ENCODE data around the gene WDFY3. TPM values are rescaled to one million over a fixed set of nuclear protein-coding genes. Genes with fewer than 3 reads are reported as not detected.

WDFY3 gene
- total RNA-seq, 1 experiment from 2014 or later, result 42.7 TPM

GRCh38 chr4:84691800-84692199, 274.7 kb downstream of the WDFY3 start:
- Mint-ChIP-seq H3K9me3 (ENCODE audit: unreplicated experiment) (no peaks in the 10 kb centered on the region), H3K27me3 (ENCODE audit: insufficient read depth, unreplicated experiment) (no peaks in the 10 kb centered on the region), H3K36me3 (ENCODE audit: insufficient read depth, unreplicated experiment) (peaks cover 6% of the 10 kb centered on the region), H3K4me1 (ENCODE audit: low read depth, unreplicated experiment) (no peaks in the 10 kb centered on the region), H3K27ac (ENCODE audit: unreplicated experiment) (no peak overlapping the region), H3K4me3 (ENCODE audit: unreplicated experiment) (no peak overlapping the region)
- no peak for TF ChIP-seq CTCF (IDR thresholded peaks at IDR 0.05; ENCODE audit: insufficient read depth in 1 of 2, low read depth in 1 of 2, low read length in 1 of 2, severe bottlenecking in 1 of 2, unreplicated experiment in 1 of 2)
- intact Hi-C loops (cut with micrococcal nuclease; ENCODE audit: unreplicated experiment), result no loop called here
- H3K4me1 ChIP-seq, result no peaks in the 10 kb centered on the region
- no peak overlapping the region for H3K4me3 ChIP-seq (ENCODE audit: low read depth, low read length)
- DNase-seq, result no peak
- H3K27me3 ChIP-seq (replicated peaks; ENCODE audit: control insufficient read depth, insufficient read depth, low read length), result no peaks in the 10 kb centered on the region
- H3K9me3 ChIP-seq, result no peaks in the 10 kb centered on the region
- ChIA-PET CTCF (no interaction called here), POLR2A (no interaction called here)
- BruUV-seq (replicated peaks), result no TSS peak
- H3K36me3 ChIP-seq (ENCODE audit: control insufficient read depth, insufficient read depth, low read length), result no peaks in the 10 kb centered on the region

DNA sequence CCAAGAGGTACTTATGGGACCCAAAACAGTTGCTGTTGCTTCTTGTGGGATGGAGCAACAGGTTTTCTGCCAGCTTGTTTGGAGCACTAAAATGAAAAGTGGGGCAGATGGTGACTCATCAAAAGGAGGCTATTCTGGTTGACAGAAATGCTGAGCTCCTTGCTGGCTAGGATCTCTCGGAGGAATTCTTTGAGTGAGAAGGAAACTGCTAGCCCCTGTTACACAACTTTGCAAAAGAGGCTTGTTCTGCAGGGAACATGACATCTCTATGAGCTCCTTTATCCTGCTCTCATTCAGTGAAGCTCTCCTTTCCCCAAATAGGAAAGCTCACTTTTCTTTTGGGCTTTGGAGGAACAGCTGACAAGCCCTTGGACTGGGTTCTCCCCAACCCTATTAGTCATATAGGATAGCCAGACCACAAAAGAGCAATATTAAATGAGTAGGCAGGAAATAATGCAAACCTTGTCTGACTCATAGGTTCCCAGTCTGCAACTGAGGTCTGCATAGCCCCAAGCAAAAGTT, 275.3 kb downstream of the WDFY3 start:
- POLR2A ChIA-PET, result no interaction called here
- H3K27me3 Mint-ChIP-seq (ENCODE audit: insufficient read depth, unreplicated experiment), result no peaks in the 10 kb centered on the region

DNA sequence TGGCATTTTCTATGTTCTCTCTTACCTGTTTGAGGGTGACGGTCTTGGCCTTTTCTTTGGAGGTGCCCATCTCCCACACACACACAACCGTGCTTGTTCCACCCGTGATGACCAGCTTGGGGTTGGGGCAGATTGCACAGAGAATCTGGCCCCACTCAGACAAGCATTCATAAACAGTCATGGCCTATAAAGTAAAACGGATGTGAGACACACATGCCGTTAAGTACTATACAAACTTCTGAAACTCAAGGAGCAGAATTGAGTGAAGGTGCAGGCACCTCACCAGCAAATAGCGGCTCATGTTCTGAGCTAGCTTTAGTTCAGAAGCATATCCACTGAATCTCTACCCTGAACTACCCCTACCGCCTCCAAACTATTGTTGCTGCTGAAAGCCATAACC, 276.0 kb downstream of the WDFY3 start:
- CTCF ChIA-PET, result no interaction called here
- DNase-seq, result no peak
- BruUV-seq (replicated peaks), result no TSS peak
- Mint-ChIP-seq H3K36me3 (ENCODE audit: insufficient read depth, unreplicated experiment) (peaks cover 5% of the 10 kb centered on the region), H3K4me1 (ENCODE audit: low read depth, unreplicated experiment) (no peaks in the 10 kb centered on the region), H3K27ac (ENCODE audit: unreplicated experiment) (no peak overlapping the region), H3K27me3 (ENCODE audit: insufficient read depth, unreplicated experiment) (no peaks in the 10 kb centered on the region), H3K4me3 (ENCODE audit: unreplicated experiment) (no peak overlapping the region), H3K9me3 (ENCODE audit: unreplicated experiment) (no peaks in the 10 kb centered on the region)
- H3K36me3 ChIP-seq (ENCODE audit: control insufficient read depth, insufficient read depth, low read length), result no peaks in the 10 kb centered on the region
- no peaks in the 10 kb centered on the region for H3K27me3 ChIP-seq (replicated peaks; ENCODE audit: control insufficient read depth, insufficient read depth, low read length)
- H3K9me3 ChIP-seq, result no peaks in the 10 kb centered on the region
- H3K4me1 ChIP-seq, result no peaks in the 10 kb centered on the region
- POLR2A ChIA-PET, result no interaction called here
- no peak overlapping the region for H3K4me3 ChIP-seq (ENCODE audit: low read depth, low read length)
- TF ChIP-seq CTCF (IDR thresholded peaks at IDR 0.05; ENCODE audit: insufficient read depth in 1 of 2, low read depth in 1 of 2, low read length in 1 of 2, severe bottlenecking in 1 of 2, unreplicated experiment in 1 of 2), result no peak
- intact Hi-C loops (cut with micrococcal nuclease; ENCODE audit: unreplicated experiment), result no loop called here

More for the DNA sequence above, 275.3 kb downstream of the WDFY3 start:
- Histone ChIP-seq H3K27me3 (replicated peaks; ENCODE audit: control insufficient read depth, insufficient read depth, low read length) (no peaks in the 10 kb centered on the region), H3K4me1 (no peaks in the 10 kb centered on the region), H3K36me3 (ENCODE audit: control insufficient read depth, insufficient read depth, low read length) (no peaks in the 10 kb centered on the region), H3K9me3 (no peaks in the 10 kb centered on the region), H3K4me3 (ENCODE audit: low read depth, low read length) (no peak overlapping the region)
- CTCF ChIA-PET, result no interaction called here
- BruUV-seq (replicated peaks), result no TSS peak
- Mint-ChIP-seq H3K9me3 (ENCODE audit: unreplicated experiment) (no peaks in the 10 kb centered on the region), H3K36me3 (ENCODE audit: insufficient read depth, unreplicated experiment) (peaks cover 6% of the 10 kb centered on the region), H3K4me3 (ENCODE audit: unreplicated experiment) (no peak overlapping the region), H3K27ac (ENCODE audit: unreplicated experiment) (no peak overlapping the region), H3K4me1 (ENCODE audit: low read depth, unreplicated experiment) (no peaks in the 10 kb centered on the region)
- DNase-seq, result no peak
- intact Hi-C loops (cut with micrococcal nuclease; ENCODE audit: unreplicated experiment), result no loop called here
- no peak for TF ChIP-seq CTCF (IDR thresholded peaks at IDR 0.05; ENCODE audit: insufficient read depth in 1 of 2, low read depth in 1 of 2, low read length in 1 of 2, severe bottlenecking in 1 of 2, unreplicated experiment in 1 of 2)
